Endothelial cell of umbilical vein (primary cell): ENCODE results near the gene CTSE. TPM values are rescaled to one million over a fixed set of nuclear protein-coding genes. Genes with fewer than 3 reads are reported as not detected.

Experiments used
- BruUV-seq: library from RNA; stranded (reverse); fragments of 400-500 nt; replicated peaks from 2 replicates; lab custom pipeline; 2021; lab: Mats Ljungman, UMichigan
- CTCF ChIA-PET: fragments of 300-600, 350-600 bp; sonication (Branson Sonifier 250); formaldehyde crosslinking; loops from one replicate; lab custom pipeline; 2021; ENCODE audit warnings: antibody characterized with exemption, inconsistent platforms; lab: Charles Lee
- POLR2A ChIA-PET: fragments of 300-600, 350-600 bp; sonication (Branson Sonifier 250); formaldehyde crosslinking; loops from one replicate; lab custom pipeline; 2021; ENCODE audit warnings: antibody characterized with exemption, inconsistent platforms; lab: Charles Lee
- DNase-seq: peaks from one replicate; pipeline ENCODE4 v3.0.0-alpha.2; 2011; ENCODE audit warnings: low read depth, low spot score
- FAIRE-seq: peaks from 2 replicates; lab custom pipeline; 2011; peaks lifted over from hg19 to GRCh38; lab: Jason Lieb, UNC
- H2AFZ ChIP-seq: 2 replicates; pipeline ENCODE4 v1.6.0; 2012; ENCODE audit warnings: low read depth, low read length, control low read depth, inconsistent platforms
- H3K27ac ChIP-seq: 2 replicates; pipeline ENCODE4 v1.5.1; 2011; ENCODE audit warnings: low read depth, mild to moderate bottlenecking, control low read depth, low read length, moderate library complexity; ENCODE audit not compliant: insufficient read depth
- H3K27me3 ChIP-seq, 2 experiments: 2 replicates each; pipeline versions ENCODE4 v1.6.0 to v1.6.1; 2011; ENCODE audit warnings: low read length in 2 of 2, mixed read lengths in 1 of 2; ENCODE audit not compliant: control insufficient read depth in 2 of 2, insufficient read depth in 2 of 2
- H3K36me3 ChIP-seq, 2 experiments: 2 replicates in 1 of 2; 3 replicates in 1 of 2; pipeline ENCODE4 v1.5.1; 2011; ENCODE audit warnings: low read length in 2 of 2, mild to moderate bottlenecking in 1 of 2, moderate library complexity in 1 of 2; ENCODE audit not compliant: control insufficient read depth in 2 of 2, insufficient read depth in 2 of 2; ENCODE audit errors: extremely low read depth in 1 of 2
- H3K4me1 ChIP-seq: 3 replicates; pipeline ENCODE4 v1.5.1; 2011; ENCODE audit warnings: mild to moderate bottlenecking, low read length; ENCODE audit not compliant: control insufficient read depth, insufficient read depth; ENCODE audit errors: extremely low read depth
- H3K4me2 ChIP-seq: 2 replicates; pipeline ENCODE4 v1.6.1; 2011; ENCODE audit warnings: low read length, control low read depth, mixed read lengths; ENCODE audit not compliant: insufficient read depth
- H3K4me3 ChIP-seq, 3 experiments: fragments of 200-600 bp in 1 of 3; sonication (generic), shearing (Covaris generic) in 1 of 3; replicated peaks in 1 of 3; 2 replicates each; pipeline ENCODE4 v1.5.1; 2011 to 2016; ENCODE audit warnings: control low read depth in 3 of 3, low read length in 3 of 3, mild to moderate bottlenecking in 2 of 3, inconsistent platforms in 1 of 3, low read depth in 1 of 3, moderate library complexity in 1 of 3; ENCODE audit not compliant: insufficient read depth in 1 of 3
- H3K79me2 ChIP-seq: 2 replicates; pipeline ENCODE4 v1.6.0; 2012; ENCODE audit warnings: low read length, inconsistent platforms; ENCODE audit not compliant: control insufficient read depth, insufficient read depth
- H3K9ac ChIP-seq: replicated peaks from 2 replicates; pipeline ENCODE3; 2011; ENCODE audit warnings: low read length, control low read depth; ENCODE audit not compliant: insufficient read depth; ENCODE audit errors: extremely low read depth
- H3K9me1 ChIP-seq: replicated peaks from 3 replicates; pipeline ENCODE4 v1.6.0; 2011; ENCODE audit warnings: mild to moderate bottlenecking, low read length; ENCODE audit not compliant: control insufficient read depth, insufficient read depth; ENCODE audit errors: extremely low read depth
- H3K9me3 ChIP-seq: replicated peaks from 2 replicates; pipeline ENCODE4 v1.5.1; 2012; ENCODE audit warnings: low read length, inconsistent platforms; ENCODE audit not compliant: control insufficient read depth, insufficient read depth
- H4K20me1 ChIP-seq: replicated peaks from 2 replicates; pipeline ENCODE3; 2011; ENCODE audit warnings: mild to moderate bottlenecking, low read length; ENCODE audit not compliant: control insufficient read depth, insufficient read depth; ENCODE audit errors: extremely low read depth
- EZH2 ChIP-seq: IDR thresholded peaks from 2 replicates; pipeline ENCODE4 v1.6.1; 2012; ENCODE audit warnings: borderline replicate concordance, low read depth, mild to moderate bottlenecking, moderate library complexity, low read length, inconsistent platforms; ENCODE audit not compliant: severe bottlenecking
- GATA2 ChIP-seq: IDR thresholded peaks from 2 replicates; pipeline ENCODE4 v1.7.0; 2011; ENCODE audit warnings: low read depth, mild to moderate bottlenecking, moderate library complexity, mixed read lengths, low read length; ENCODE audit not compliant: insufficient read length, insufficient read depth
- MYC ChIP-seq: IDR thresholded peaks from one replicate; pipeline ENCODE4 v1.6.1; 2011; ENCODE audit warnings: mild to moderate bottlenecking, low read depth, low read length
- POLR2AphosphoS5 ChIP-seq: IDR thresholded peaks from 2 replicates; pipeline ENCODE4 v1.6.1; 2012; ENCODE audit warnings: low read depth, mild to moderate bottlenecking, control low read depth, low read length, moderate library complexity; ENCODE audit not compliant: insufficient read depth
- dilution Hi-C: fragments of 300-500 bp; cut with MboI; formaldehyde crosslinking; loops from one replicate; pipeline ENCODE4 v1.15.0; 2019; ENCODE audit warnings: low sequenced_read_pairs; ENCODE audit not compliant: extremely low pct_ligation_motif_present
- intact Hi-C: fragments of 100-400 bp; cut with micrococcal nuclease; formaldehyde crosslinking; loops from one replicate; pipeline ENCODE4 v1.10.0; 2022
- polyA plus RNA-seq, 4 experiments: library from polyadenylated mRNA; depleted of rRNA in 3 of 4; stranded (reverse) in 3 of 4; unstranded in 1 of 4; fragments of >200 nt; gene quantifications; 2 replicates each; pipeline versions ENCODE4 v1.2.1 to v1.2.3, GENCODE V29; 2011 to 2012; ENCODE audit warnings: missing spikeins in 1 of 4
- total RNA-seq: library from RNA; stranded (reverse); gene quantifications from 2 replicates; pipeline ENCODE4 v1.2.3, GENCODE V29; 2021
- TF ChIP-seq, protein P1 (sequence below), 2 donors: IDR thresholded peaks; 1 replicate in 1 of 2; 2 replicates in 1 of 2; pipeline ENCODE4 v1.5.1; 2011; ENCODE audit warnings: low read length in 2 of 2, mild to moderate bottlenecking in 2 of 2, moderate library complexity in 2 of 2, control low read depth in 1 of 2, inconsistent platforms in 1 of 2, low read depth in 1 of 2; ENCODE audit not compliant: insufficient read depth in 1 of 2; ENCODE audit errors: extremely low read depth in 1 of 2

Gene CTSE
- total and polyA plus RNA-seq, 2 donors (not counting 3 experiments of a cell fraction or from before 2014, with no cell fraction given) = 0.17 TPM; not detected in 1

DNA sequence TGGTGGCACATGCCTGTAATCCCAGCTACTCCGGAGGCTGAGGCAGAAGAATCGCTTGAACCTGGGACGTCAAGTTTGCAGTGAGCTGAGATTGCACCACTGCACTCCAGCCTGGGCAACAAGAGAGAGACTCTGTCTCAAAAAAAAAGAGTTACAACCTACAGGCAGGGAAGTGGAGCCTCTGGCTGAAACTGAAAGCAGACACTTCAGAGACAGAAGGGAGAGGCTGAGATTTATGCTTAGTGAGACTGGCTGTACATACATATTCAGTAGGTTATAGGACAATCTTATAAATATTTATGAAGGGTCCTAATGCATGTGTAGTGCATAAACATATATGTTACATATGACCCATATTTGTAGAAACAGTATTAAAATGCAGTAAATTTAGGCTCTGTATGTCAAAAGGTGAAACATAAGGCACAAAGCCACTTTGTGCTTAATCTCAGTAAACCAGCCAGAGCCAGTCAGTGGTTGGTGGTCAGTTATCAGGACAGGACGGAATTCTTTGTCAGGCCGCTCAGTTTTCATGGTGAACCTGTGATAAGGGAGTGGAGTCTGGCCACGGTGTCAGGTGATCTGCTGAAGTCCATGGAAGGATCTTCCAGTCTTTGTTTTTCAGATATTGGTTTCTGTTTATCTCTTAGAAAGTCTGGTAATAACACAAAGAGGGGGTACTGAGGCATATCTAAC, 42.9 kb upstream of the CTSE start:
- peaks cover 17 to 23% of the 10 kb centered on the region in 2 experiments for H3K27me3 ChIP-seq
- dilution Hi-C loops = no loop called here
- H3K79me2 ChIP-seq = no peaks in the 10 kb centered on the region
- no peak overlapping the region for H3K9ac ChIP-seq
- no peak overlapping the region for H3K4me3 ChIP-seq
- no peaks in the 10 kb centered on the region for H3K4me1 ChIP-seq
- no peaks in the 10 kb centered on the region for H3K9me1 ChIP-seq
- intact Hi-C loops = no loop called here
- H3K36me3 ChIP-seq = no peaks in the 10 kb centered on the region
- DNase-seq = no peak
- no peak for FAIRE-seq
- ChIA-PET CTCF (interaction anchor here (1.1 kb wide), 1 partner anchor 12 kb away, joined by 3 read pairs; no protein-coding TSS in a partner anchor), POLR2A (no interaction called here)
- H2AFZ ChIP-seq = no peak overlapping the region
- no peaks in the 10 kb centered on the region for H4K20me1 ChIP-seq
- H3K4me2 ChIP-seq = no peak overlapping the region
- TF ChIP-seq GATA2 (no peak), EZH2 (no peak), POLR2AphosphoS5 (no peak), MYC (no peak)
- TF ChIP-seq, protein P1, sequence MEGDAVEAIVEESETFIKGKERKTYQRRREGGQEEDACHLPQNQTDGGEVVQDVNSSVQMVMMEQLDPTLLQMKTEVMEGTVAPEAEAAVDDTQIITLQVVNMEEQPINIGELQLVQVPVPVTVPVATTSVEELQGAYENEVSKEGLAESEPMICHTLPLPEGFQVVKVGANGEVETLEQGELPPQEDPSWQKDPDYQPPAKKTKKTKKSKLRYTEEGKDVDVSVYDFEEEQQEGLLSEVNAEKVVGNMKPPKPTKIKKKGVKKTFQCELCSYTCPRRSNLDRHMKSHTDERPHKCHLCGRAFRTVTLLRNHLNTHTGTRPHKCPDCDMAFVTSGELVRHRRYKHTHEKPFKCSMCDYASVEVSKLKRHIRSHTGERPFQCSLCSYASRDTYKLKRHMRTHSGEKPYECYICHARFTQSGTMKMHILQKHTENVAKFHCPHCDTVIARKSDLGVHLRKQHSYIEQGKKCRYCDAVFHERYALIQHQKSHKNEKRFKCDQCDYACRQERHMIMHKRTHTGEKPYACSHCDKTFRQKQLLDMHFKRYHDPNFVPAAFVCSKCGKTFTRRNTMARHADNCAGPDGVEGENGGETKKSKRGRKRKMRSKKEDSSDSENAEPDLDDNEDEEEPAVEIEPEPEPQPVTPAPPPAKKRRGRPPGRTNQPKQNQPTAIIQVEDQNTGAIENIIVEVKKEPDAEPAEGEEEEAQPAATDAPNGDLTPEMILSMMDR (IDR thresholded peaks at IDR 0.05; ENCODE audit: extremely low read depth in 1 of 2, insufficient read depth in 1 of 2, low read depth in 1 of 2, low read length in 2 of 2) = no peak
- no peaks in the 10 kb centered on the region for H3K9me3 ChIP-seq
- no TSS peak for BruUV-seq
- no peak overlapping the region for H3K27ac ChIP-seq
